Measurements from ENCODE around the gene ALDH4A1. TPM values are rescaled to one million over a fixed set of nuclear protein-coding genes. Genes with fewer than 3 reads are reported as not detected.

Gene ALDH4A1
- total RNA-seq, 1 donor from 2014 or later: 30.0 TPM

DNA sequence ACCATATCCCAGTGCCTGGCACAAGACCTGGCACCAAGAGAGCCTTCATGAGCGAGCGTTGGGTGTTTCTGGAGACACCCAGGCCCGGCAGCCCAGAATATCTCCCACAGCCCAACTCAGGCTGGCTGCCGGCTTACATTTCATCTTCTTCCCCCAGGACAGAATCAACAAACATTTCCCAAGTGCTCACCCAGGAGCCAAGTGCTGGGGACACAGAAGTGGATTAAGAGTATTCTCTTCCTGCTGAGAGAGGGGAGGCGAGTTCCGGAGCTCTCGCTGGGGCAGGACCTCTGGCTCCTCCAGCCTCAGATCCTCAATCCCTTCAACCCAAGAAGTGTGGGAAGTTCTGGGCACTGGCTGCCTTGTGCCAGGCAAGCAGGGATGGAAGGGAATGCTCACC lies 30.5 kb upstream of the ALDH4A1 start:
- H3K4me3 Mint-ChIP-seq (ENCODE audit: low read depth): no peak overlapping the region
- peak overlapping the region; percentile 49 for H3K27ac Mint-ChIP-seq
- H3K9me3 Mint-ChIP-seq (ENCODE audit: low read depth): no peaks in the 10 kb centered on the region
- H3K36me3 Mint-ChIP-seq (ENCODE audit: insufficient read depth): peaks cover 2% of the 10 kb centered on the region
- H3K4me1 Mint-ChIP-seq (ENCODE audit: low read depth): peaks cover 14% of the 10 kb centered on the region
- TF ChIP-seq CTCF (IDR thresholded peaks at IDR 0.05; ENCODE audit: unreplicated experiment): no peak
- no peak for DNase-seq (ENCODE audit: low spot score, unreplicated experiment)
- H3K27me3 Mint-ChIP-seq: no peaks in the 10 kb centered on the region

DNA sequence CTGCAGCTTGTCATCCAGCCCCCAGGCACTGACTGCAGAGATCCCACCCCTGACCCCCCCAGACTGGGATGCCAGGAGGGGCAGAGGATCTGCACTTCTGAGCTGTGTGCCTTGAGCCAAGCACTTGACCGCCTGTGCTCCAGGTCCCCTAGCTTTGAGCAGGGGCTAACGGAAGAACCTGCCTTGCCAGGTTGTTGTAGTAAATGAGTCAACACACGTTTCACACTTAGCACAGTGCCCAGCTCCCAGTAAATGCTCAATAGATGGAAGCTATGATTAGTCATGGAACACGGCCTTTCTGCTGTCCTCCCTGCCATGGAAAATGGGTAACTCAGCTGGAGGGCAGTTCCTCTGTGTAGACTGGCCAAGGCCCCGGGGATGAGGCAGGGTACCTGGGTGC lies 30.0 kb upstream of the ALDH4A1 start:
- Mint-ChIP-seq H3K36me3 (ENCODE audit: insufficient read depth) (peaks cover 2% of the 10 kb centered on the region), H3K27me3 (no peaks in the 10 kb centered on the region), H3K9me3 (ENCODE audit: low read depth) (no peaks in the 10 kb centered on the region), H3K4me1 (ENCODE audit: low read depth) (peaks cover 14% of the 10 kb centered on the region), H3K4me3 (ENCODE audit: low read depth) (no peak overlapping the region), H3K27ac (peak overlapping the region; percentile 49)
- no peak for DNase-seq (ENCODE audit: low spot score, unreplicated experiment)
- no peak for TF ChIP-seq CTCF (IDR thresholded peaks at IDR 0.05; ENCODE audit: unreplicated experiment)

DNA sequence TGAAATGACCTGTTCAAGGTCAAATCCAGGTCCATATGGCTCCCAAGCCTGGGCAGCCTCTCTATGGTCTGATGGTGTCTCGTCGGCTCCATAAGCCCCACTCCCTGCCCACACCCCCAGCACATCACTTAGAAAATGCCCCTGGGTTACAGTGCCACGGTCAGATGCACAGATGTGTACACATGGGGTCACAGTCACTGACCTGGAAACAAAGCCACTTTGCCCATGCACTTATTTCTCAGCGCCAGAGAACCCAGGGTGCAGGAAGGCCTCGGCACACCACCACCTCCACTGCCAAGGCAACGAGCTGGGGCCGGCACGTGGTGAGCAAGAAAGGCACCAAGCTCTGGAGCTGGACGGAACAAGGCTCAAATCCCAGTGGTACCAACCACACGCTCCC lies 29.4 kb upstream of the ALDH4A1 start:
- H3K27ac Mint-ChIP-seq: no peak overlapping the region
- no peak for TF ChIP-seq CTCF (IDR thresholded peaks at IDR 0.05; ENCODE audit: unreplicated experiment)
- no peaks in the 10 kb centered on the region for H3K9me3 Mint-ChIP-seq (ENCODE audit: low read depth)
- no peak overlapping the region for H3K4me3 Mint-ChIP-seq (ENCODE audit: low read depth)
- peaks cover 2% of the 10 kb centered on the region for H3K36me3 Mint-ChIP-seq (ENCODE audit: insufficient read depth)
- no peaks in the 10 kb centered on the region for H3K27me3 Mint-ChIP-seq
- peaks cover 11% of the 10 kb centered on the region for H3K4me1 Mint-ChIP-seq (ENCODE audit: low read depth)
- no peak for DNase-seq (ENCODE audit: low spot score, unreplicated experiment)

DNA sequence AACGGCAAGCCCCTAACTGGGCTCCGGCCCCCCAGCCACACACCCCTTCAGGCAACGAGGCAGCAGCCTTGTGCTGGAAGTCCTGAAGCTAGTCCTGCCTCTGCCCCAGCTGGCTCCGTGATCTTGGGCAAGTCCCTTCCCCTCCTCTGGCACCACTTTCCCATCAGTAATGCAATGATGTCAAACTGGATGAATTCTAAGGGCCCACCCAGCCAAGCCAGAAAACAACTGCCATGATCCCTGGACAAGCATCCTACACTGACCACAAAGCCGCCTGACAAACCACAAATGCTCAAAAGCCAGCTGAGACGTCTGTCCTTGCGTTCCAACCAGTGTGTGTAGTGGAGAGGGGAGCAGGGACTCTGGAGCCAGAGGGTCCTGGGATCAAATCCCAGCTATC lies 27.3 kb upstream of the ALDH4A1 start:
- peaks cover 14% of the 10 kb centered on the region for H3K4me1 Mint-ChIP-seq (ENCODE audit: low read depth)
- H3K27me3 Mint-ChIP-seq: no peaks in the 10 kb centered on the region
- no peaks in the 10 kb centered on the region for H3K9me3 Mint-ChIP-seq (ENCODE audit: low read depth)
- no peak for DNase-seq (ENCODE audit: low spot score, unreplicated experiment)
- TF ChIP-seq CTCF (IDR thresholded peaks at IDR 0.05; ENCODE audit: unreplicated experiment): no peak
- no peak overlapping the region for H3K4me3 Mint-ChIP-seq (ENCODE audit: low read depth)
- no peak overlapping the region for H3K27ac Mint-ChIP-seq
- peaks cover 4% of the 10 kb centered on the region for H3K36me3 Mint-ChIP-seq (ENCODE audit: insufficient read depth)

GRCh38 chr1:18928985-18929384 lies 26.6 kb upstream of the ALDH4A1 start:
- Mint-ChIP-seq H3K4me3 (ENCODE audit: low read depth) (no peak overlapping the region), H3K4me1 (ENCODE audit: low read depth) (peaks cover 14% of the 10 kb centered on the region), H3K27me3 (no peaks in the 10 kb centered on the region), H3K9me3 (ENCODE audit: low read depth) (no peaks in the 10 kb centered on the region), H3K36me3 (ENCODE audit: insufficient read depth) (peaks cover 4% of the 10 kb centered on the region), H3K27ac (no peak overlapping the region)
- DNase-seq (ENCODE audit: low spot score, unreplicated experiment): no peak
- no peak for TF ChIP-seq CTCF (IDR thresholded peaks at IDR 0.05; ENCODE audit: unreplicated experiment)
